Keratinocyte (primary cell): ENCODE measurements around the gene LSM4. TPM values are rescaled to one million over a fixed set of nuclear protein-coding genes. Genes with fewer than 3 reads are reported as not detected.

Experiments
- DNase-seq: peaks from one replicate; pipeline ENCODE4 v3.0.0-alpha.2; 2011; ENCODE audit warnings: low read depth, missing footprints, low spot score
- FAIRE-seq: peaks from 2 replicates; lab custom pipeline; 2011; peaks lifted over from hg19 to GRCh38; lab: Jason Lieb, UNC
- H2AFZ ChIP-seq: 2 replicates; pipeline ENCODE4 v1.6.0; 2012; ENCODE audit warnings: low read length, control low read depth, inconsistent platforms; ENCODE audit not compliant: control insufficient read depth
- H3K27ac ChIP-seq: 2 replicates; pipeline ENCODE4 v1.5.1; 2011; ENCODE audit warnings: low read length; ENCODE audit not compliant: control insufficient read depth, insufficient read depth
- H3K27me3 ChIP-seq: 3 replicates; pipeline ENCODE4 v1.6.0; 2011; ENCODE audit warnings: low read length; ENCODE audit not compliant: control insufficient read depth, insufficient read depth; ENCODE audit errors: extremely low read depth
- H3K36me3 ChIP-seq, 2 experiments: 2 replicates in 1 of 2; 3 replicates in 1 of 2; pipeline ENCODE4 v1.5.1; 2011; ENCODE audit warnings: low read length in 2 of 2, mild to moderate bottlenecking in 1 of 2; ENCODE audit not compliant: control insufficient read depth in 2 of 2, insufficient read depth in 2 of 2; ENCODE audit errors: extremely low read depth in 1 of 2
- H3K4me1 ChIP-seq: 3 replicates; pipeline ENCODE4 v1.5.1; 2011; ENCODE audit warnings: low read length; ENCODE audit not compliant: control insufficient read depth, insufficient read depth; ENCODE audit errors: extremely low read depth
- H3K4me2 ChIP-seq: 3 replicates; pipeline ENCODE4 v1.6.0; 2011; ENCODE audit warnings: low read depth, low read length; ENCODE audit not compliant: control insufficient read depth, insufficient read depth; ENCODE audit errors: extremely low read depth
- H3K4me3 ChIP-seq, 3 experiments: fragments of 200-600 bp in 1 of 3; sonication (generic) in 1 of 3; 2 replicates in 2 of 3; 3 replicates in 1 of 3; pipeline ENCODE4 v1.5.1; 2011 to 2016; ENCODE audit warnings: low read length in 3 of 3, mild to moderate bottlenecking in 3 of 3, control low read depth in 2 of 3, inconsistent platforms in 1 of 3, low read depth in 1 of 3, mixed read lengths in 1 of 3, mixed run types in 1 of 3, moderate library complexity in 1 of 3; ENCODE audit not compliant: control insufficient read depth in 2 of 3, insufficient read depth in 2 of 3; ENCODE audit errors: extremely low read depth in 1 of 3
- H3K79me2 ChIP-seq: 2 replicates; pipeline ENCODE4 v1.6.0; 2012; ENCODE audit warnings: low read length; ENCODE audit not compliant: control insufficient read depth, insufficient read depth
- H3K9ac ChIP-seq: 3 replicates; pipeline ENCODE4 v1.6.0; 2011; ENCODE audit warnings: low read length; ENCODE audit not compliant: control insufficient read depth, insufficient read depth; ENCODE audit errors: extremely low read depth
- H3K9me1 ChIP-seq: 3 replicates; pipeline ENCODE4 v1.6.0; 2011; ENCODE audit warnings: low read length; ENCODE audit not compliant: control insufficient read depth, insufficient read depth; ENCODE audit errors: extremely low read depth
- H3K9me3 ChIP-seq: 2 replicates; pipeline ENCODE4 v1.5.1; 2012; ENCODE audit warnings: low read depth, low read length; ENCODE audit not compliant: control insufficient read depth
- H4K20me1 ChIP-seq: 3 replicates; pipeline ENCODE4 v1.6.0; 2011; ENCODE audit warnings: low read length; ENCODE audit not compliant: control insufficient read depth, insufficient read depth; ENCODE audit errors: extremely low read depth
- CTCF ChIP-seq, 3 experiments: IDR thresholded peaks in 1 of 3; conservative IDR thresholded peaks in 1 of 3; optimal IDR thresholded peaks in 1 of 3; 2 replicates in 2 of 3; 3 replicates in 1 of 3; pipeline versions ENCODE3 to v1.5.1; 2011; ENCODE audit warnings: low read length in 3 of 3, mild to moderate bottlenecking in 3 of 3, moderate library complexity in 2 of 3, control low read depth in 1 of 3, inconsistent platforms in 1 of 3; ENCODE audit not compliant: insufficient read depth in 2 of 3; ENCODE audit errors: extremely low read depth in 1 of 3
- EZH2 ChIP-seq: IDR thresholded peaks from one replicate; pipeline ENCODE4 v1.6.1; 2012; ENCODE audit warnings: inconsistent platforms, mild to moderate bottlenecking, low read length, moderate library complexity
- dilution Hi-C: fragments of 300-500 bp; cut with MboI; formaldehyde crosslinking; loops from one replicate; pipeline ENCODE4 v1.7.0; 2020; ENCODE audit warnings: low sequenced_read_pairs; ENCODE audit not compliant: extremely low pct_ligation_motif_present
- polyA plus RNA-seq, 5 experiments: library from polyadenylated mRNA; depleted of rRNA in 3 of 5; stranded (reverse) in 3 of 5; stranded (forward) in 1 of 5; unstranded in 1 of 5; fragments of >200 nt; gene quantifications; 1 replicate in 1 of 5; 2 replicates in 3 of 5; 3 replicates in 1 of 5; pipeline versions ENCODE4 v1.2.1 to v1.2.3, GENCODE V29; 2011 to 2012; ENCODE audit warnings: missing spikeins in 2 of 5, low read depth in 1 of 5, low replicate concordance in 1 of 5

Gene LSM4
- polyA plus RNA-seq, 1 donor (not counting 4 experiments of a cell fraction or from before 2014, with no cell fraction given), result 162 TPM

DNA sequence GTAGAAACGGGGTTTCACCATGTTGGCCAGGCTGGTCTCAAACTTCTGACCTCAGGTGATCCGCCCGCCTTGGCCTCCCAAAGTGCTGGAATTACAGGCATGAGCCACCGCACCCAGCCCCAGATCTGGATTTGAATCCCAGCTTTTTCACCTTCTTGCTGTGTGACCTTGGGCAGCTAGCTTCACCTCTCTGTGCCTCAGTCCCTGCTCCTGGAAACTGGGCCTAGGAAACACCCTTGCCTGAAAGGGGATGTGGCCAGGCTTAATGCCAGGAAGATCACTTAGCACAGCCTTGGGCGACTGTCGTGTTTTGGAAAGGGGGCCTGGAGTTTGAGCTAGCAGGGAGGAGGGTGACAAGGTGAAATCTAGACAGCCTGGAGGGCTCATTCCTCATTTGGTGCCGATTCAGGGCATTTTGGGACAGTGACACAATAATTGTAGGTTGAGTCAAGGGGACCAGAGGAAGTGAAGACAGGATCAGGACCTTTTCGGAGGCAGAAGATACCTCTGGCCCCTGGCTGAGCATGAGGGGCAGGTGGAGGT lies 19.3 kb upstream of the LSM4 start:
- no peak overlapping the region for H2AFZ ChIP-seq
- no peaks in the 10 kb centered on the region for H3K36me3 ChIP-seq
- no peak for DNase-seq
- TF ChIP-seq EZH2 (no peak), CTCF (optimal IDR thresholded peaks at IDR 0.05 in 1 of 3, IDR thresholded peaks at IDR 0.05 in 1 of 3, conservative IDR thresholded peaks at IDR 0.05 in 1 of 3; ENCODE audit: extremely low read depth in 1 of 3, insufficient read depth in 2 of 3, low read length in 3 of 3) (no peak)
- H3K27me3 ChIP-seq, result no peaks in the 10 kb centered on the region
- no peaks in the 10 kb centered on the region for H3K9me1 ChIP-seq
- no peak overlapping the region for H3K4me2 ChIP-seq
- no peaks in the 10 kb centered on the region for H4K20me1 ChIP-seq
- H3K4me1 ChIP-seq, result peaks cover 38% of the 10 kb centered on the region
- no peak for FAIRE-seq
- no peak overlapping the region for H3K9ac ChIP-seq
- no peaks in the 10 kb centered on the region for H3K79me2 ChIP-seq
- dilution Hi-C loops, result no loop called here
- no peak overlapping the region for H3K27ac ChIP-seq
- H3K4me3 ChIP-seq, result no peak overlapping the region
- no peaks in the 10 kb centered on the region for H3K9me3 ChIP-seq

DNA sequence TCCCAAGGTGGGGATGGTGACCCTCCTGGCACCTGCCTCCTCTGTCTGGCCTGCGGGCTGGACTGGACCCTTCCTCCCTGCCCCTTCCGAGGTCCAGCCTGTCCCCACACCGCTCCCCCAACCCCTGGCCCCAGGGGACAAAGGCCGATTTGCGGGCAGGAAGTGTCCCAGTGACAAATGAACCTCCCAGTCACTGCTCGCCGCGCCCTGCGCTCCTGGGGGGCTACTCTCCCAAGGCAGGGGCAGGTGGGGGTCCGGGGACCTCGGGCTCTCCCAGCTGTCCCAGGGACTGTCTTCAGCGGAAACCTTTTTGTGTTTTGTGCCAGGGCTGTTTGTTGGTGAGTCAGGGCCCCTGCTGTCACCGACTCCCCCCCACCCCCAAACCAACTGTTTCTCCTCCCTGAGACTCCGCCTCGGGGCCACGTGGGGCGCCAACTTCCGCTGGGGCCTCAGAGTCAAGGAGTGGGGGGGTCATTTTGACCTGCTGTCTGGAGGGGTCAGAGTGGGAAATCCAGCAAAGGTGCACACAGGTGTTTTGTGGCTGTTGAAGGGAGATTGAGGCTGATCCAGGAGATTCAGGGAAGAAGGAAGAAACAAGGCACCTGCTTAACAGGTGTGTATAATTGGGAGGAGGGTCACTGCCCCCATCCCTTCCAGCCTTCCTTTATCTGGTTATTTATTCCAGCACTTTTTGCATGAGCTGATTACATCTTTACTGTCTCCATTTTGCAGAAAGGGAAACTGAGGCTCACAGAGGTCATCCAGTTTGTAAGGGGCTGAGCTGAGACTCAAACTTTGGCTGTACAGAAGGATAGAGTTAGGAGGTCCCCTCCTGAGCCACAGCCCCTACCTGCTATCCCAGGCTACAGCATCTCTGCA lies 18.4 kb upstream of the LSM4 start:
- Histone ChIP-seq H3K79me2 (no peaks in the 10 kb centered on the region), H3K9me3 (no peaks in the 10 kb centered on the region), H3K4me1 (peaks cover 36% of the 10 kb centered on the region), H3K9ac (peak overlapping the region; percentile 22), H4K20me1 (no peaks in the 10 kb centered on the region), H3K4me3 (peak overlapping the region; percentile 44 to 73 (median 66)), H2AFZ (peak overlapping the region; percentile 82), H3K27me3 (no peaks in the 10 kb centered on the region), H3K27ac (no peak overlapping the region), H3K36me3 (no peaks in the 10 kb centered on the region), H3K9me1 (no peaks in the 10 kb centered on the region), H3K4me2 (peak overlapping the region; percentile 74)
- no peak for FAIRE-seq
- no peak for DNase-seq
- no peak for TF ChIP-seq EZH2
- no peak for TF ChIP-seq CTCF (optimal IDR thresholded peaks at IDR 0.05 in 1 of 3, IDR thresholded peaks at IDR 0.05 in 1 of 3, conservative IDR thresholded peaks at IDR 0.05 in 1 of 3; ENCODE audit: extremely low read depth in 1 of 3, insufficient read depth in 2 of 3, low read length in 3 of 3)
- dilution Hi-C loops, result no loop called here
